GM19240 (cell line): ENCODE data around the gene PTPRN2.
"Not testable (repeated sequence)": the region's sequence is repeated elsewhere in the genome, so short reads cannot be mapped to it uniquely, and the experiment has no call there.

ENCODE experiments used
- DNase-seq: peaks from one replicate; pipeline ENCODE4 v3.0.0; 2011; ENCODE audit warnings: low spot score; ENCODE audit not compliant: insufficient read length

PTPRN2 gene

GRCh38 chr7:157918326-157919080 is 669.1 kb downstream of the PTPRN2 start:
- no peak for DNase-seq

- DNase-seq = no peak
Measured at GRCh38 chr7:157916946-157917640, 670.5 kb downstream of the PTPRN2 start.

- no peak for DNase-seq
Measured at GRCh38 chr7:157910446-157910845, 677.2 kb downstream of the PTPRN2 start.

GRCh38 chr7:157910045-157910444 is 677.6 kb downstream of the PTPRN2 start:
- DNase-seq = not testable (repeated sequence)

- no peak for DNase-seq
Measured at GRCh38 chr7:157909370-157909769, 678.3 kb downstream of the PTPRN2 start.

- DNase-seq = no peak
Measured at GRCh38 chr7:157908006-157908782, 679.4 kb downstream of the PTPRN2 start.

GRCh38 chr7:157907091-157907490 is 680.5 kb downstream of the PTPRN2 start:
- DNase-seq = no peak

GRCh38 chr7:157906583-157906982 is 681.0 kb downstream of the PTPRN2 start:
- DNase-seq = no peak

GRCh38 chr7:157905651-157906461 is 681.8 kb downstream of the PTPRN2 start:
- no peak for DNase-seq

- DNase-seq = no peak
Measured at GRCh38 chr7:157904866-157905570, 682.6 kb downstream of the PTPRN2 start.

GRCh38 chr7:157904211-157904865 is 683.3 kb downstream of the PTPRN2 start:
- no peak for DNase-seq

GRCh38 chr7:157903710-157904109 is 683.9 kb downstream of the PTPRN2 start:
- DNase-seq = no peak

- DNase-seq = no peak
Measured at GRCh38 chr7:157903296-157903695, 684.3 kb downstream of the PTPRN2 start.

GRCh38 chr7:157901816-157902610 is 685.6 kb downstream of the PTPRN2 start:
- DNase-seq = not testable (repeated sequence)

- no peak for DNase-seq
Measured at GRCh38 chr7:157901166-157901565, 686.5 kb downstream of the PTPRN2 start.

GRCh38 chr7:157900556-157900955 is 687.1 kb downstream of the PTPRN2 start:
- DNase-seq = no peak

GRCh38 chr7:157900011-157900410 is 687.6 kb downstream of the PTPRN2 start:
- DNase-seq = no peak

GRCh38 chr7:157898802-157899505 is 688.7 kb downstream of the PTPRN2 start:
- DNase-seq = no peak

- DNase-seq = no peak
Measured at GRCh38 chr7:157898261-157898660, 689.4 kb downstream of the PTPRN2 start.
